GM19099 (cell line): ENCODE results near the gene MAP3K9.

Source experiments
- POLR2A ChIP-seq: IDR thresholded peaks from 3 replicates; pipeline ENCODE4 v1.6.1; 2011; ENCODE audit warnings: low read depth; ENCODE audit not compliant: insufficient read length; ENCODE audit errors: extremely low read depth

MAP3K9 gene

GRCh38 chr14:70707138-70708038 lies 101.9 kb downstream of the MAP3K9 start:
- TF ChIP-seq POLR2A = no peak

- no peak for TF ChIP-seq POLR2A
These were observed 103.1 kb downstream of the MAP3K9 start for GRCh38 chr14:70706177-70706576.

DNA sequence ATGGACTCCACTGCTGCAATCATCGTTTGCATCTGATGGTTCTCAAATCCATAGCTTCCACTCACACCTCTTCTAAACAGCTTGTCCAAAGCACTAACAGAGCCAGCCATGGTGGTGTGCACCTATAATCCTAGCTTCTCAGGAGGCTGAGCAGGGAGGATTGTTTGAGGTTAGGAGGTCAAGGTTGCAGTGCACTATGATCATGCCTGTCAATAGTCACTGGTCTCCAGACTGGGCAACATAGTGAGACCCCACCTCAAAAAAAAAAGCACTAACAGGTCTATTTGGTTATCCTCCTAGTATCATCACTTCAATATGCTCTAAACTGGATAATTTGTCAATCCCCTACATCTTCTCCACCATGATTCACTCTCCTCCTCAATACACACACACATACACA lies 104.4 kb downstream of the MAP3K9 start:
- no peak for TF ChIP-seq POLR2A

- TF ChIP-seq POLR2A = no peak
These were observed 107.2 kb downstream of the MAP3K9 start for GRCh38 chr14:70702161-70702560.

- TF ChIP-seq POLR2A = no peak
These were observed 107.7 kb downstream of the MAP3K9 start for GRCh38 chr14:70701610-70702009.

- no peak for TF ChIP-seq POLR2A
These were observed 108.2 kb downstream of the MAP3K9 start for GRCh38 chr14:70700955-70701585.

GRCh38 chr14:70699646-70700045 lies 109.7 kb downstream of the MAP3K9 start:
- TF ChIP-seq POLR2A = no peak

DNA sequence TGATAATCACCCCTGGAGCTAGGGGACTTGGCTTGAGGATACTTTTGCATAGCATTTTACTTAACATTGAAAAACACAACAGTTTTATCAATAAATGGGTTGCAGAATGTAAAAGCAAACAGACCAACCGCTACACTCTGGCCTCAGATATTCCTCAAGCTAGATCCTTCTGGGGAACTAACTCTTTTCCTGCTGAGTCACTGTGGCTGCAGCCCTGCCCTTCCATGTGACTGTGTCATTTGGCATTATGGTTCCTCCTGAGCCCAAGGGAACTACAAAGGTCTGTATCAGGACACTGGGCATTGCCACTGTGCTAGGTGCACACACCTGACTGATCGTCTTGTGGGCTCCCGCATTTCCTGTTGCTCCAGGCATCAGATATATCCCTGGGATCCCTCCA lies 111.0 kb downstream of the MAP3K9 start:
- no peak for TF ChIP-seq POLR2A

DNA sequence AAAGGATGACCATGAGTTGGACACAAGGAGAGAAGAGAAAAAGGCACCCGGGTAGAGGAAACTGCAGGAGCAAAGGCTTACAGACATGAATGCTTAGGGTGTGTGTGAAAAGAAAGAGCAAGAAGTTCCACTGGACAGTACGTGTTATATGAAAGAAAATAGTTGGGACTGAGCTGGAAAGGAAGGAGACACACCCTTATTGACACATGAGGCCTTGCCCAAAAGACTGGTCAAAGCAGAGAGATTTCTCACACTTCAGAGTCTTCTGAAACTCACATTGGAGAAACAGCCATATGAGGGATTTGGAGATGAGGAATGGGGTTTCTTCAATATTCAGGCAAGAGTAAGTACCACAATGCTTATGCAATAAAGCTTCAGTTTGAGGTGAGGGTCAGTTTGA lies 111.6 kb downstream of the MAP3K9 start:
- no peak for TF ChIP-seq POLR2A

- TF ChIP-seq POLR2A = no peak
These were observed 113.3 kb downstream of the MAP3K9 start for GRCh38 chr14:70696026-70696425.

GRCh38 chr14:70692210-70692609 lies 117.1 kb downstream of the MAP3K9 start:
- TF ChIP-seq POLR2A = no peak

DNA sequence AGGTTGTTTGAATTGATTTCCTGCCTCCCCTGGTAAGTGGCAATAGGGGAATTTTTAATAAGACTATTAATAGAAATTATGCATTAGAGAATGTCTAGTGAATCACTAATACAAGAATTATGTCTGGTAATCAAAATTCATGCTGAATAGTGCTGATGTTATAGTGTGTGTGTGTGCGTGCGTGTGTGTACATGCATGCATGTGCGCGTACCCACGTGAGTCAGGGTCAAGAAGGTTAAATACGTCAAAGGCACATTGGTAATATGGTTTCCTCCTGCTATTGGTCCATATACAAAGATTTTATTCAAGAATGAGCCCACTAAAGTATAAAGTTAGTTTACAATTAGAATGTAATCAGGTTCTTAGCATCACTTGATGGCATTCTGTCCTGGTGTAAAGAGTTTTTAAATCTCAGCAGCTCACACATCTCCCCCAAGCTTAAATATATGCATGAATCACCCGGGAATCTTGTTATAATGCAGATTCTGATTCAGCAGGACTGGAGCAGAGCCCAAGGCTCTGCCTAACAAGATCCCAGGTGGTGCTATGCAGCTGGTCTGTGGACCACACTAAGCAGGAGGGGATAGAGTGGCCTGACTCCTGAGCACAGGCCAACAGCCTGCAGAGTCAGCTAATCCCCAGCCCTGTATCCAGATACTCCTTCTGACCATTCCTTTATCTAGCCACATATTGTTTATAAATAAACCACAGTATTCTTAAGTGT lies 123.7 kb downstream of the MAP3K9 start:
- no peak for TF ChIP-seq POLR2A

- TF ChIP-seq POLR2A = no peak
These were observed 125.3 kb downstream of the MAP3K9 start for GRCh38 chr14:70683983-70684382.

DNA sequence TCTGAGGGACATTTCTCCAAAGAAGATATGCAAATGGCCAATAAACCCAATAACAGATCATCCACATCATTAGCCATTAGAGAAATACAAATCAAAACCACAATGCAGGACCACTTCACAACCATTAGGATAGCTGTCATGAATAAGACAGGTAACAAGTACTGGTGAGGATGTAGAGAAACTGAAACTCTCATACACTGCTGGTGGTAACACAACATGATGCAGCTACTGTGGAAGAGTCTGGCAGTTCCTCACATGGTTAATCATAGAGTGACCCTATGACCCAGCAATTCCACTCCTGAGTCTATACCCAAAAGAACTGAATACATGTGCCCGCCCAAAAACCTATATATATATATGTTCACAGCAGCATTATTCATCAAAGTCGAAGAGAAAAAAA lies 128.6 kb downstream of the MAP3K9 start:
- TF ChIP-seq POLR2A = no peak

- TF ChIP-seq POLR2A = no peak
These were observed 132.0 kb downstream of the MAP3K9 start for GRCh38 chr14:70677341-70677740.
